ENCODE measurements around the gene HIVEP3. TPM values are rescaled to one million over a fixed set of nuclear protein-coding genes. Genes with fewer than 3 reads are reported as not detected.

HIVEP3 gene
- total RNA-seq, 1 experiment from 2014 or later = 1.4 TPM

GRCh38 chr1:41847733-41848132 lies 71.0 kb downstream of the HIVEP3 start:
- no peak overlapping the region for H3K23ac ChIP-seq (ENCODE audit: insufficient read length, low read depth, low read length)
- H3K18ac ChIP-seq (ENCODE audit: insufficient read length, low read depth, low read length) = no peak overlapping the region
- H3K4me1 ChIP-seq (ENCODE audit: insufficient read depth, low read length) = peaks cover 8% of the 10 kb centered on the region; the same call in 1 of the 2 replicates
- H2AFZ ChIP-seq (ENCODE audit: low read length) = no peak overlapping the region
- H3K27me3 Mint-ChIP-seq (ENCODE audit: low read depth) = peaks cover 3% of the 10 kb centered on the region
- no peak overlapping the region for H3K4me2 ChIP-seq (ENCODE audit: insufficient read depth, insufficient read length, low read length)
- H3K56ac ChIP-seq (ENCODE audit: insufficient read length, low read depth, low read length) = no peak overlapping the region
- H3K79me1 ChIP-seq (ENCODE audit: insufficient read depth, low read depth, low read length, poor library complexity, severe bottlenecking) = no peaks in the 10 kb centered on the region
- H3K4ac ChIP-seq (ENCODE audit: low read depth, low read length) = no peak overlapping the region
- H2AK5ac ChIP-seq (ENCODE audit: insufficient read length, low read length) = no peak overlapping the region
- TF ChIP-seq CTCF (conservative IDR thresholded peaks at IDR 0.05) = no peak
- no peaks in the 10 kb centered on the region for H3K9me3 ChIP-seq (ENCODE audit: control insufficient read depth, low read depth, low read length)
- no peaks in the 10 kb centered on the region for H3K27me3 ChIP-seq (ENCODE audit: insufficient read depth, low read length)
- DNase-seq = no peak
- no peak overlapping the region for H3K27ac ChIP-seq (ENCODE audit: insufficient read length, low read depth, low read length)
- no peaks in the 10 kb centered on the region for H3K36me3 Mint-ChIP-seq (ENCODE audit: insufficient read depth in 1 of 3, low read depth in 3 of 3)
- no peak overlapping the region for H3K9ac ChIP-seq (ENCODE audit: extremely low read depth, insufficient read length, low read length)
- no peak overlapping the region for H2BK12ac ChIP-seq (ENCODE audit: insufficient read length, low read depth, low read length)
- peaks cover 22 to 23% of the 10 kb centered on the region in 2 experiments for H3K4me1 Mint-ChIP-seq
- H3K79me2 ChIP-seq (ENCODE audit: insufficient read depth, low read length) = no peaks in the 10 kb centered on the region
- H3K4me3 Mint-ChIP-seq = no peak overlapping the region
- no peak overlapping the region for H2BK5ac ChIP-seq (ENCODE audit: insufficient read length, low read length)
- H4K91ac ChIP-seq (ENCODE audit: insufficient read length, low read depth, low read length) = no peak overlapping the region
- no peak overlapping the region for H3T11ph ChIP-seq (ENCODE audit: low read length)
- no peaks in the 10 kb centered on the region for H3K9me3 Mint-ChIP-seq
- H4K5ac ChIP-seq (ENCODE audit: insufficient read length, low read depth, low read length) = no peak overlapping the region
- no peak overlapping the region for H4K8ac ChIP-seq (replicated peaks; ENCODE audit: insufficient read length, low read depth, low read length)
- no peak overlapping the region for H3K14ac ChIP-seq (ENCODE audit: insufficient read depth, low read length)
- no peaks in the 10 kb centered on the region for H4K20me1 ChIP-seq (ENCODE audit: control insufficient read depth, insufficient read depth, insufficient read length)
- no peak overlapping the region for H2BK120ac ChIP-seq (ENCODE audit: low read depth, low read length, poor library complexity, severe bottlenecking)
- H2BK20ac ChIP-seq (ENCODE audit: low read depth, low read length, poor library complexity, severe bottlenecking) = no peak overlapping the region
- WGBS (ENCODE audit: extremely low coverage, insufficient read length, low lambda C conversion rate) = no CpG with 5 or more reads among the region's 2 CpGs
- no peak overlapping the region for H3K27ac Mint-ChIP-seq
- no peak overlapping the region for H2BK15ac ChIP-seq (ENCODE audit: low read depth, low read length)
- no peaks in the 10 kb centered on the region for H3K23me2 ChIP-seq (ENCODE audit: insufficient read length, low read depth, low read length, poor library complexity, severe bottlenecking)

Data from H9 (cell line).